SK-N-SH (cell line): ENCODE data around the gene RAPGEF3. TPM values are rescaled to one million over a fixed set of nuclear protein-coding genes. Genes with fewer than 3 reads are reported as not detected.

Experiments
- CTCF ChIA-PET: fragments of 300-600, 350-600 bp; formaldehyde crosslinking; extraction: SDS; loops from one replicate; lab custom pipeline; 2021; lab: Yijun Ruan, JAX
- POLR2A ChIA-PET: fragments of 350-600 bp; sonication (Branson Sonifier 250); formaldehyde crosslinking; extraction: SDS; loops from one replicate; lab custom pipeline; 2020; ENCODE audit warnings: antibody characterized with exemption, inconsistent platforms; lab: Yijun Ruan, JAX
- DNase-seq: peaks from one replicate; pipeline ENCODE4 v3.0.0; 2012
- H2AFZ ChIP-seq: fragments of 200-600 bp; sonication (generic); 2 replicates; pipeline ENCODE4 v1.8.1; 2016; ENCODE audit warnings: antibody characterized with exemption, mild to moderate bottlenecking, low read depth
- H3F3A ChIP-seq: fragments of 200-600 bp; sonication (generic); replicated peaks from 2 replicates; pipeline ENCODE3; 2016; ENCODE audit warnings: antibody characterized with exemption, mild to moderate bottlenecking; ENCODE audit not compliant: insufficient read depth
- H3K27ac ChIP-seq, 2 experiments: fragments of 200-500 bp in 1 of 2; fragments of 200-600 bp in 1 of 2; sonication (Bioruptor generic) in 1 of 2; sonication (generic), shearing (Covaris generic) in 1 of 2; 2 replicates each; pipeline versions ENCODE4 v1.5.1 to v1.6.1; 2014 to 2016; ENCODE audit warnings: low read depth in 2 of 2, inconsistent platforms in 1 of 2, low read length in 1 of 2, mild to moderate bottlenecking in 1 of 2, mixed read lengths in 1 of 2
- H3K27me3 ChIP-seq: fragments of 200-600 bp; sonication (generic), shearing (Covaris generic); 2 replicates; pipeline ENCODE4 v1.6.1; 2016; ENCODE audit warnings: mixed run types; ENCODE audit not compliant: insufficient read depth
- H3K36me3 ChIP-seq, 2 experiments: fragments of 200-500 bp in 1 of 2; fragments of 200-600 bp in 1 of 2; sonication (Bioruptor generic) in 1 of 2; sonication (generic) in 1 of 2; replicated peaks in 1 of 2; 2 replicates each; pipeline versions ENCODE3 to v1.5.1; 2014 to 2016; ENCODE audit warnings: low read length in 1 of 2, mild to moderate bottlenecking in 1 of 2; ENCODE audit not compliant: insufficient read depth in 2 of 2, control insufficient read depth in 1 of 2
- H3K4me1 ChIP-seq, 2 experiments: fragments of 200-500 bp in 1 of 2; fragments of 200-600 bp in 1 of 2; sonication (Bioruptor generic) in 1 of 2; sonication (generic), shearing (Covaris generic) in 1 of 2; 2 replicates each; pipeline versions ENCODE4 v1.5.1 to v1.6.1; 2014 to 2016; ENCODE audit warnings: low read depth in 1 of 2, low read length in 1 of 2, mixed run types in 1 of 2; ENCODE audit not compliant: insufficient read depth in 2 of 2, control insufficient read depth in 1 of 2
- H3K4me2 ChIP-seq: fragments of 200-600 bp; sonication (generic), shearing (Covaris generic); 2 replicates; pipeline ENCODE4 v1.6.1; 2017; ENCODE audit warnings: mixed run types
- H3K4me3 ChIP-seq, 2 experiments: fragments of 200-500 bp in 1 of 2; fragments of 200-600 bp in 1 of 2; sonication (Bioruptor generic) in 1 of 2; sonication (generic), shearing (Covaris generic) in 1 of 2; 2 replicates each; pipeline versions ENCODE4 v1.5.1 to v1.8.1; 2014 to 2016; ENCODE audit warnings: low read depth in 2 of 2, inconsistent platforms in 1 of 2, low read length in 1 of 2, mild to moderate bottlenecking in 1 of 2, mixed read lengths in 1 of 2, moderate library complexity in 1 of 2
- H3K79me2 ChIP-seq: fragments of 200-600 bp; sonication (generic); 2 replicates; pipeline ENCODE4 v1.8.1; 2017; ENCODE audit warnings: mild to moderate bottlenecking; ENCODE audit not compliant: insufficient read depth
- H3K9ac ChIP-seq: fragments of 200-600 bp; sonication (generic); 2 replicates; pipeline ENCODE4 v1.6.1; 2017; ENCODE audit warnings: mixed run types
- H3K9me2 ChIP-seq: fragments of 200-600 bp; sonication (generic); 2 replicates; pipeline ENCODE4 v1.6.1; 2017; ENCODE audit warnings: mixed run types
- H3K9me3 ChIP-seq: fragments of 200-600 bp; sonication (generic); 2 replicates; pipeline ENCODE4 v1.6.1; 2017; ENCODE audit warnings: mixed run types, mild to moderate bottlenecking, moderate library complexity
- H4K20me1 ChIP-seq: fragments of 200-600 bp; sonication (generic); 2 replicates; pipeline ENCODE4 v1.6.1; 2017; ENCODE audit warnings: mild to moderate bottlenecking, mixed run types; ENCODE audit not compliant: insufficient read depth
- ELF1 ChIP-seq: IDR thresholded peaks from 2 replicates; pipeline ENCODE4 v1.4.0; 2012
- EP300 ChIP-seq, 2 experiments: IDR thresholded peaks; 2 replicates each; pipeline versions ENCODE4 v1.4.0 to v1.6.1; 2012; ENCODE audit warnings: borderline replicate concordance in 1 of 2, low read depth in 1 of 2, low read length in 1 of 2
- FOXJ3 ChIP-seq: sonication (generic); formaldehyde crosslinking; IDR thresholded peaks from 2 replicates; pipeline ENCODE4 v1.5.1; 2020; ENCODE audit warnings: mild to moderate bottlenecking, missing genetic modification reagents
- FOXM1 ChIP-seq: IDR thresholded peaks from 2 replicates; pipeline ENCODE4 v1.4.0; 2012; ENCODE audit warnings: low read depth, mild to moderate bottlenecking
- GABPA ChIP-seq: IDR thresholded peaks from 2 replicates; pipeline ENCODE4 v1.4.0; 2012; ENCODE audit warnings: low read depth, mild to moderate bottlenecking
- GATA2 ChIP-seq: sonication (generic); formaldehyde crosslinking; IDR thresholded peaks from 2 replicates; pipeline ENCODE4 v1.5.0; 2020; ENCODE audit warnings: mild to moderate bottlenecking, missing genetic modification reagents
- IRF3 ChIP-seq: fragments of 150-350 bp; IDR thresholded peaks from 2 replicates; pipeline ENCODE4 v1.6.1; 2016; ENCODE audit warnings: mild to moderate bottlenecking, low read depth, low read length
- MXI1 ChIP-seq: IDR thresholded peaks from 2 replicates; pipeline ENCODE4 v1.6.1; 2012; ENCODE audit warnings: mild to moderate bottlenecking, low read depth, low read length, improper control_type of control experiment
- NRF1 ChIP-seq: IDR thresholded peaks from 2 replicates; pipeline ENCODE4 v1.6.1; 2012; ENCODE audit warnings: low read depth, mild to moderate bottlenecking, low read length
- RCOR1 ChIP-seq: fragments of 150-350 bp; IDR thresholded peaks from 2 replicates; pipeline ENCODE4 v1.6.1; 2017; ENCODE audit warnings: antibody characterized with exemption, low read length
- REST ChIP-seq: IDR thresholded peaks from 2 replicates; pipeline ENCODE4 v1.6.1; 2012; ENCODE audit warnings: mild to moderate bottlenecking, low read depth, low read length, moderate library complexity
- TAF1 ChIP-seq: IDR thresholded peaks from 2 replicates; pipeline ENCODE4 v1.6.1; 2012; ENCODE audit warnings: low read depth, mild to moderate bottlenecking, low read length, moderate library complexity, borderline replicate concordance
- TEAD4 ChIP-seq: IDR thresholded peaks from 2 replicates; pipeline ENCODE4 v1.4.0; 2012; ENCODE audit warnings: mild to moderate bottlenecking, borderline replicate concordance; ENCODE audit not compliant: insufficient read depth
- USF1 ChIP-seq: IDR thresholded peaks from 2 replicates; pipeline ENCODE4 v1.4.0; 2012; ENCODE audit warnings: low read depth, borderline replicate concordance
- USF2 ChIP-seq: fragments of 150-350 bp; IDR thresholded peaks from 2 replicates; pipeline ENCODE4 v1.6.1; 2017; ENCODE audit warnings: antibody characterized with exemption, low read length, low read depth, borderline replicate concordance
- YY1 ChIP-seq: IDR thresholded peaks from 2 replicates; pipeline ENCODE4 v1.4.0; 2012; ENCODE audit warnings: low read depth, mild to moderate bottlenecking
- ZBTB33 ChIP-seq: IDR thresholded peaks from 2 replicates; pipeline ENCODE4 v1.4.0; 2012; ENCODE audit warnings: low read depth, borderline replicate concordance
- WGBS: methylation state at CpG from one replicate; pipeline ENCODE4 v1.1.6; 2017; ENCODE audit warnings: low lambda C conversion rate; 5-methylcytosine and 5-hydroxymethylcytosine counted together
- polyA plus RNA-seq, 3 experiments: library from polyadenylated mRNA; depleted of rRNA; stranded (reverse); fragments of >200 nt; gene quantifications; 2 replicates each; pipeline ENCODE4 v1.2.3, GENCODE V29; 2012

Gene RAPGEF3
- polyA plus RNA-seq, 1 of the 3 experiments (the other 2 are of a cell fraction), result 0.90 TPM

DNA sequence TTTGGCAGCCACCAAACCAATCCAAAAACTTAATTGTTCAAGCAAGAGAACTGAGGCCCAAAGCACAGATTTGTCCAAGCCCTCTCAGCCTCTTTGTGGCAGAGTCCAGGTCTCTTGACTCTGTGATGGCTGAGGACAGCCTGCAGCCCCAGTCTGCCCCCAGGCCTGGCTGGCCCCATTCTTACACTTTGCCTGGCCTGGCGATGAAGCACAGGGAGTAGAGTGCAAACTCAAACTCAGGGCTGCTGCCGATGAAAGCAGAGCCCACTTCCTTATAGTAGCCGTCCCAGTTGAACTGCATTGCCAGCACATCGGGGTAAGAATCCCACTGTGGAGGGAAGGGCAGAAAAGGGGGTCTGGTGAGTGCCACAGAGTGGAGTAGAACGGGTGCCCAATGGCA is 47.2 kb downstream of the RAPGEF3 start (continued):
- TF ChIP-seq IRF3, result no peak
- no peak for TF ChIP-seq YY1
- TF ChIP-seq RCOR1, result no peak

DNA sequence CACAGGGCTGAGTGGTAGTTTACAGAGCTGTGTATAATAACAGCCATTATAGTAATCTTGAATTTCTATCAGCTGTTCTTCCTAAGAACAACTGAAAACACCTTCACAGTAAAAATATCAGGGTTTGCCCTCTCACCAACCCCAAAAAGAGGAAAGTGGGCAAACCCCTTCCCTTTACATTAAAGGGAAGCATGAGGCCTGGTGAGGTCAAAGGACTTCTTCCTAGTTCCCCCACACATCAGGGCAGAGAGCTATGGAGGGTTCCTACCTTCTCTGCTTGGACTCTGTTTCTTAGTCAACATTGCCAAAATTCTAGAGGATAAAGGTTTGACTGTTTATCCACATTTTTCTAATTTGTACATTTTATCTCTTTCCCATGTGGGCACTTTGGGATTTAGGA is 48.4 kb downstream of the RAPGEF3 start:
- CTCF ChIA-PET, result interaction anchor here (0.6 to 43.0 kb wide), 6 partner anchors 32 to 902 kb away, joined by 3 to 1294 read pairs (median 150); partner anchors contain the start of gene SLC48A1
- POLR2A ChIA-PET, result interaction anchor here (0.6 kb wide), 1 partner anchor 63 kb away, joined by 3 read pairs; the partner anchor contains the start of gene SLC48A1

GRCh38 chr12:47709671-47710070 is 49.0 kb downstream of the RAPGEF3 start:
- H3K27me3 ChIP-seq, result no peaks in the 10 kb centered on the region
- WGBS, result 79% methylated on average over 2 of the region's 2 CpGs
- H3F3A ChIP-seq, result no peaks in the 10 kb centered on the region
- no peaks in the 10 kb centered on the region for H3K36me3 ChIP-seq
- H3K9ac ChIP-seq, result no peak overlapping the region
- H3K79me2 ChIP-seq, result peaks cover 11% of the 10 kb centered on the region
- H4K20me1 ChIP-seq, result no peaks in the 10 kb centered on the region
- H3K4me1 ChIP-seq, result peaks cover 0 to 4% of the 10 kb centered on the region in 2 experiments; a peak in 2 of 4 replicates
- DNase-seq, result no peak
- POLR2A ChIA-PET, result interaction anchor here (0.6 kb wide), 1 partner anchor 63 kb away, joined by 3 read pairs; the partner anchor contains the start of gene SLC48A1
- H3K9me2 ChIP-seq, result no peaks in the 10 kb centered on the region
- H3K4me3 ChIP-seq, result no peak overlapping the region
- H3K4me2 ChIP-seq, result no peak overlapping the region
- H2AFZ ChIP-seq, result no peak overlapping the region
- H3K27ac ChIP-seq, result no peak overlapping the region
- no peaks in the 10 kb centered on the region for H3K9me3 ChIP-seq
- CTCF ChIA-PET, result interaction anchor here (0.6 to 43.0 kb wide), 6 partner anchors 33 to 903 kb away, joined by 3 to 1294 read pairs (median 150); partner anchors contain the start of gene SLC48A1
- TF ChIP-seq REST, result no peak
- no peak for TF ChIP-seq MXI1
- no peak for TF ChIP-seq GATA2
- no peak for TF ChIP-seq ZBTB33
- TF ChIP-seq TAF1, result no peak
- TF ChIP-seq GABPA, result no peak
- TF ChIP-seq USF2, result no peak
- no peak for TF ChIP-seq FOXJ3 (CRISPR knock-in tag)
- TF ChIP-seq FOXM1, result no peak
- no peak for TF ChIP-seq NRF1
- TF ChIP-seq ELF1, result no peak
- TF ChIP-seq USF1, result no peak
- TF ChIP-seq EP300 (IDR thresholded peaks at IDR 0.05; ENCODE audit: borderline replicate concordance in 1 of 2, low read depth in 1 of 2, low read length in 1 of 2), result no peak
- no peak for TF ChIP-seq TEAD4

More for the DNA sequence above, 48.4 kb downstream of the RAPGEF3 start:
- Histone ChIP-seq H3K36me3 (no peaks in the 10 kb centered on the region), H3K9me3 (no peaks in the 10 kb centered on the region), H3K4me2 (no peak overlapping the region), H3K4me1 (no peaks in the 10 kb centered on the region; a peak in 2 of 4 replicates), H3K27ac (no peak overlapping the region), H3K27me3 (no peaks in the 10 kb centered on the region), H3K9ac (no peak overlapping the region), H2AFZ (no peak overlapping the region), H3K9me2 (no peaks in the 10 kb centered on the region), H3F3A (no peaks in the 10 kb centered on the region), H3K79me2 (peaks cover 5% of the 10 kb centered on the region; the same call in 1 of the 2 replicates), H4K20me1 (no peaks in the 10 kb centered on the region), H3K4me3 (no peak overlapping the region)
- DNase-seq, result no peak
- TF ChIP-seq YY1, result no peak
